GM21619 (cell line): ENCODE results near the gene ZNF74.

Experiments used
- ATAC-seq: cut with Tn5 transposase; IDR thresholded peaks from one replicate; pipeline ENCODE4 v1.9.1; 2021; ENCODE audit not compliant: unreplicated experiment

ZNF74 gene

GRCh38 chr22:20418211-20418788, 24.3 kb downstream of the ZNF74 start:
- ATAC-seq, result no peak

- no peak for ATAC-seq
Measured at GRCh38 chr22:20419664-20419951, 25.7 kb downstream of the ZNF74 start.

- ATAC-seq, result no peak
Measured at GRCh38 chr22:20420157-20420842, 26.3 kb downstream of the ZNF74 start.

- no peak for ATAC-seq
Measured at GRCh38 chr22:20421507-20421874, 27.5 kb downstream of the ZNF74 start.

DNA sequence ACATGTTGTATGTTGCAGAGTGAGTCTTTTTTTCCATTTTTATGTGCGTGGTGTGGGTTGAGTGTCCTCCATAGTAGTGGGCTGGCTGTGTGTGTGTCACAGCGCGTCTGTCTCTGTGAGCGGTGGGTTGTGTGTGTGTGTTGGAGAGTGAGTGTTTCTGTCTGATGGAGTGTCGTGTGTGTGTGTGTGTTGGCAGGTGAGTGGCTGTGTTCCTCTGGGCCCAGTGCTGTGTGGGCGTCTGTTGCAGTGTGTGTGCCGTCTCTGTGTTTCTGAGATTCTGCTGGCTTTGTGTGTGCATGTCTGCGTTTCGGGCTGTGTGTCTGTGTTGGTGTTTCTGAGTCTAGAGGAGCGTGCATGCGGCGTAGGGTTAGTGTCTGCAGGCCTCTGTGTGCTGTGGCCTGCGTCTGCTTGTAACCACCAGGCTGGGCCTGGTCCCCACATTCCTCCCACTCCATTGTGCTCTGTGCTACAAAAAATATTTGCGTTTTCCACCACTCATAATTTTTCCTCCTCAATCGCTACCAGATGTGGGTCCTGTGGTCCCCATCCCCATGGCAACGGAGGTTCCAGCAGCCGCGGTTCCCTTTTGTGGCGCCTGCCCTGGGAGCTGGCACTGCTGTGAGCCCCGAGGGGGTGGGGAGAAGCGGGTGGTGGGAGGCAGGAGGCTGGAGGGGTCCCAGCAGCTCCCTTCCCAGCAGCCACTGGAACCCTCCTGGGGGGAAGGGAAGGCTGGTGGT, 28.5 kb downstream of the ZNF74 start:
- no peak for ATAC-seq

GRCh38 chr22:20423008-20423905, 29.3 kb downstream of the ZNF74 start:
- ATAC-seq, result no peak

DNA sequence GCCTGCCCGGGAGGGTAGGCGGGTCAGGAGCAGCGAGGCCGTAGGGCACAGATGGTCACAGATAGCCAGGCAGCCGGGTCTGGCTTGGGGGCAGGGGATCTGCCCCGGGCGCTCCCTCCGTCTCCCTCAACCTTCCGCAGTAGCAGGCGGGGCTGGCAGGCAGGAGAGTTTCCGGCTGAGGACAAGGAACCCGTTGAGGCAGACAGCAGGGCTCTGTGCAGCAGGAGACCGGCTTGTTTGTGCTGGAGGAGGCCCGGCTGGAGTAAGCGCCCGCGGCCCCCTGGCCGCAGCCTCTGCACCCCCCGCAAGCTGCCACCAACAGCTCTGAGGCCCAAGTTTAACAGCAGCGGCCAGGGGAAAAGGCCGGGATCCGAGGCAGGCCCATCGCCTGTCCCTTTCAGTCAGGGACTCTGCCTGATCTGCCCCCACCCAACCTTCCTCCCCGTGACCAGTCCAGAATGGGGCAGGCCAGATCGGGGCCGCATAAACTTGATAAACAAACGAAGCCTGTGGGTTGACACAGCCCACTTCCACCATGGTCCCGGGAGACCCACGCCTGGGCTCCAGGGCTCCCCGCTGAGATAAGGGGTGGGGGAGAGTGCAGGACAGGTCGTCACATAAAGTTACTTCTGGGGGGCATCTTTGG, 30.1 kb downstream of the ZNF74 start:
- ATAC-seq, result no peak

DNA sequence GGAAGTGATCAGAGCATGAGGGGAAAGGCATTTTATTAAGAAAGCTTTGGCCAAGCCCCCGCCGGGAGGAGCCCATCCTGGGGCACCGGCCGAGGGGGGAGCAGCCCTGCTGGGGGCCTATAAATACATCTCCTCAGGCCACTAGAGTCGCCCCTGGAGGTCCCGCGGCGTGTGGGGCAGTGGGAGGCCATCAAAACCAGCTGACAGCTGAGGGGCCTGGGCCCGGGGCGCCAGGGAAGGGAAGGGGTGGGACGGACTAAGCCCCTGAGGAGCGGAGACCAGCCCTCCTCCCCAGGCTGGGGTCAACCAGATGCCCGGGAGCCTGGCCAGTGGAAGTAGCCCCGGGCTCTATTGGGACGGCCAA, 30.6 kb downstream of the ZNF74 start:
- no peak for ATAC-seq

DNA sequence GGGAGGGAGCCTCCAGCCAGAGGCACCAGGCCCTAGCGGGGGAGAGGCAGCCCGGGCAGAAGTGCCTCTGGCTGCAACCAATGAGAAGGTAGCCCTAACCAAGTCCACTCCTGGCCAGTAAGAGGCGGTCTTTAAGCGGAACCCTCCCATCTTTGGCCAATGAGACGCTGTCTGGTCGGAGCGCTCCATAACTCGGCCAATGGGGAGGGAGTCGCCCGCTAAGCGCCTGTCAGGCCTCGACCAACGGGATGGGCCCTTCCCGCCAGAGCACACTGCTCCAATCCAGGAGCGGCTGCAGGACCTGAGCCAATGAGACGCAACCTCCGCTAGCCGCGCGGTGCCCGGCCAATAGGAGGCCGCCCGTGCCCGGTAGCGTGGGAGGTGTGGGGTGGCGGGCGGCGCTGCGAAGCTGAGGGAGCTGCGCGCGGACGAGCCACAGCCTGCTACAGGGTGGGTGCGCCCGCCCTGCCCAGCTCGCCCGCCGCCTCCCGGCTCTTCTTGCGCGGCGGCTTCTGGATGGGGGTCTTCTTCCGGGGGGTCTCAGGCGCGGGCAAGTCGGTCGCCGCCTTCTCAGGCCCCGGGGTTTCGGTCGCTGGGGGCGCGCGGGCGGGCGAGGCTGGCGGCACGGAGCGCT, 31.1 kb downstream of the ZNF74 start:
- ATAC-seq, result no peak

DNA sequence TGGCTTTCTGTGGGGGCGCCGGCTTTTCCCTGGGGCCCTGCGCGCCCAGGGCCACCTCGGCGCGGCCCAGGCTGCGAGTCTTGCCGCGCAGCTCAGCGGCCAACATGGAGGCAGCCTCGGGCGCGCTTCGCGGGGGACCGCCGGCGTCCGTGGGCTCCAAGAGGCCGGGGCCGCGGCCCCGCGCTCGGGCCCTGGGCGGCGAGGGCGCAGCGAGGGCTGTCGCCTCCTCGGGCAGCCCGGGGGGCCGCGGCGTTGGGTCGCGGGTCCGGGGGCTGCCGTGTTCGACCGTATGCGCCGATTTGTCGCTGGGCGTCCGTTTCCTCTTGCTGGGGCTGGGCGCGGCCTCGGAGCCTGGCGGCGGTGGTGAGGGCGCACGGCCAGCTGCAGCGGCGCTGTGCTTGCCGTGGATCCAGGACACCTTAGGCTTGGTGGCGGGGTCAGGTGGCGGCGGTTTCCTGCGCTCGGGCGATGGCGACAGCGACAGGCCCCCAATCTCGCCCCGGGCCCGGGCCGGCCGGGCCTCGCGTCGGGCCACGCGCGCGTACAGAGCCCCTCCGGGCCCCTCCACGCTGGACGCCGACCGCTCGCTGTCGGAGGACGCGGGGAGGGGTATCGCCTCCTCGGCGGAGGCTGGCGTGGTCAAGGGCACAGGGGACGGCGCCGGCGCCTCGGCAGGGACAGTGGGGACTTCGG, 31.8 kb downstream of the ZNF74 start:
- ATAC-seq, result no peak

- ATAC-seq, result no peak
Measured at GRCh38 chr22:20426259-20426615, 32.3 kb downstream of the ZNF74 start.

DNA sequence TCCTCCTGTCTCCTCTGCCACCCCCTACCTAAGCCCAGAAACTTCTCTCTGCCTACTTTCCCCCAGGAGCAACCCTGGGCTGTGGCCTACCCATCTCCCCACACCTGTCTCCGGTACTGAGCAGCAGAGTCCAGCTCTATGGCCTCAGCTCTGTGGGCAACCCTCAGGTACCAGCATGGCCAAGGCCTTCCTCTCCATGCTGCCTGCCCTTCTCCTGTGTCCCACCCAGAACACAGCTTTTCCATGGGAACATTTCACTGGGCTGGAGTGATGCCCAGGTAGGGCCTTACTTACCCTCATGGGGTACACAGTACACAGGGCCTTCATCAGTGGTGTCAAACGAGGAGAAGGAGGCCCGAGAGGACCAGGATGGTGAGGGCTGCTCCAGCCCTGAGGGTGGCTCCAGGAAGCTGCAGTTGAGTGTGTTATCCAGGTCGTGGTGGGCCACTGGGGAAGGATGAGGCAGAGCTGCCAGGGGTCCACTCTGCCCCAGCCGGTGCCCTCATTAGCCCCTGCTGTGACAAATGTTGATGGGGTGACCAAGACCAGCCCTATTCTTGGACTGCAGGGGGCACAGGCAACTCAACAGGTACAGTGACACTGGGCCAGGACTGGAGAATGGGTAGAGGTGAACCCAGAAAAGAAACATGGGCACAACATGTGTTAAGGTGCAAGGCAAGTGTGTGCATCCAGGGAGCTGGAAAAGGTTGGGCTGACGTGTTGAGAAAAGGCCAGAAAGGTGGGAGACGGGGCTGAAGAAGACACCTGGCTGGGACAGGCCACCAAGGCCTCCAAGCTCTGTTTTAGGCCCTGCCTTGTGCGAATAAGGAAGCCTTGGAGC, 33.4 kb downstream of the ZNF74 start:
- ATAC-seq, result no peak

- no peak for ATAC-seq
Measured at GRCh38 chr22:20427945-20428417, 34.0 kb downstream of the ZNF74 start.

DNA sequence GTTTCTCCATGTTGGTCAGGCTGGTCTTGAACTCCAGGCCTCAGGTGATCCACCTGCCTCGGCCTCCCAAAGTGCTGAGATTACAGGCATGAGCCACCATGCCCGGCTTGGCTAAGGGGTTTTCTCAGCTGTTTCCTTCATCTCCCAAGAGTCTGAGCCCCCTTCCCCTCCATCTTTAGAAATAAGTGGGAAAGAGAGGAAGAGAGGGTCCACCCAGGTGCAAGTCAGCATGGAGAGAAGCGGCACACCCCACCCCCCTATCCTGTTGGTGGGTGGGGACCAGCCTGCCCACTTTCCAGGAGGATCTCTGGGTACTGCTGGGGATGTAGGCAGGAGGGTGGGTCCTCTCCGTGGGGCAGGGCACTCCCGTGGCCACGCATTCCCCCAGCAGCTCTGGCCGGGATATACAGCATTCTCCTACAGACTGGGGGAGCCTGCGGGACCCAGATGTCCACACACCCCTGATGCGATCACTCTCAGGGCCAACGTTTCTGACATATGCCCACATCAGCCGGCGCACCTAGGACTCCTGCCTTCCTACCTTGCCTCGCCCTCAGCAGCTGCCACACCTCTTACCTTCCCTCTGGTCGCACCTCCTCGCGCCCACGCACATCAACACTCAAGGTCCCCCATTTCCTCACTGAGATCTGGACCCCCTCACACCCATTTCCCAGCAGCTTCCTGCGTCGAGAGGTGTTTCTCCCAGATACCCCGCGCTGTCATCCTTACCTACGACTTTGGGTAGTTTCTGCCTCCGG, 34.7 kb downstream of the ZNF74 start:
- no peak for ATAC-seq

DNA sequence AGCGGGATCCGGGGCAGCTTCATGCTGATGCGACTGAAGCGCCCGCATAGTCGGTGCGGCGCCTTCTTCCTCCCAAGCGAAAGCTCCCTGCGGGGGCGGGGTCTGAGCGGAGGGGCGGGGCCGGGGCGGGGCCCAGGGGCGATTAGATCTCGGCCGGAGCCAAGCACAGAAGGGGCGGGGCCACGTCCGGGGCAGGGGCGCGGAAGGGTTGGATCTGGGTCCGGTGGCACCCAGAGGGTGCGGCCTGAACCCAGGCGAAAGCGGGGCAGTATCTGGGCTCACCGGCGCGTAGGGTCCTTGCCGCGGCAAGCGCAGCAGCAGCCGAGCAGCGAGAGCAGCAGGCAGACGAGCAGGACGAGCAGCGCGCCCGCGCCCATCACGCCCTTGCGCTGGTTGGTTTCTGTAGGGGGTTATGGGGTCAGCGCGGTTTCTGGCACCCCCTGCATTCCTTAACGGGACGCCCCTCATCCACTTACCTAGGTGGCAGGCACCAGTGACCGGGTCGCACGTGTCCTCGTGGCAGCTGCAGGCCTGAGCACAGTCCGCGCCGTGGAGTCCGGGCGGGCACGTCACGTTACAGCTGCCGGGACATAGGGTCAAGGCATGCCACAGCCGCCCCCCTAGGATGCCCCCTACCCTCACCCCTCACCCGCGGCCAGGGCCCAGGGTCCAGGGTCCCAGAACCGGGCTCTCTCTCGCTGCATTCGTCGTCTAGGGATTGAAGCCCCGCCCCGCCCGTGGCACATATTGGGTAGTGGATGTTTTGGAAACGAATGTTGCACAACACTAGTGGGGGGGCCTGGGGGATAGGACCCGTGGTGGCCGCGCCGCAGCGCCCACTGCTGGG, 35.5 kb downstream of the ZNF74 start:
- no peak for ATAC-seq

DNA sequence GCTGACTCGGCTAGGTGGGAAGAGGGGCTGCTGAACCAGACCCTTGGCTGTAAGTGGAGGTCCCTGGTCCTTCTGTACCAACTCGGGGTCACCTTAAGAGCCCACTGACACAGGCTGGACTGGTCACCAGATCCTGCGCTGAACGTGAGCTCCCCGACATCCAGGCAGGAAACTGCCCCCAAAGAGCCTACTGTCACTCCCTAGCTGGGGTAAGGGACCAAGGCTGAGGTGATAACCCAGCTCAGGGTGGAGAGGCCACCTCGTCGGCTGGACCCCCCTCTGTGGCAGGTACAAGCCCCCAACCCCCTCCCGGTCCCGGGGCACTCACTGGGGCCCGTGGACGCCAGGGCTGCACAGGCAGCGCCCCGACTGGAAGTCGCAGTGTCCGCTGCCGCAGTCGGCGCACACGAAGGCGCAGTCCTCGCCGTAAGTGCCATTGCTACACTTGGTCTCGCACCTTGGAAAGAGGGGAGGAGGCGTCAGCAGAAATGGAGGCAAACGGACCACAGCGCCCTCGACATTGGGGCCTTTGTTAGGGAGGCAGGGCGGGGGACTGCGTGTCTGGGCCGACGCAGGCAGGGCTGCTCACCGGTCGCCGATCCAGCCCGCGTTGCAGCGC, 36.3 kb downstream of the ZNF74 start:
- no peak for ATAC-seq
